Stimulated activated CD8-positive, alpha-beta memory T cell treated with anti-CD3 and anti-CD28 coated beads, Interleukin-15, amount 100 ng/mL, for 1 hour (primary cell): ENCODE measurements around the gene ST3GAL2.
"Not testable (repeated sequence)": the region's sequence is repeated elsewhere in the genome, so short reads cannot be mapped to it uniquely, and the experiment has no call there.

Experiments used
- DNase-seq: peaks from one replicate; pipeline ENCODE4 v3.0.0-alpha.2; 2020; ENCODE audit warnings: low read depth

Gene ST3GAL2

DNA sequence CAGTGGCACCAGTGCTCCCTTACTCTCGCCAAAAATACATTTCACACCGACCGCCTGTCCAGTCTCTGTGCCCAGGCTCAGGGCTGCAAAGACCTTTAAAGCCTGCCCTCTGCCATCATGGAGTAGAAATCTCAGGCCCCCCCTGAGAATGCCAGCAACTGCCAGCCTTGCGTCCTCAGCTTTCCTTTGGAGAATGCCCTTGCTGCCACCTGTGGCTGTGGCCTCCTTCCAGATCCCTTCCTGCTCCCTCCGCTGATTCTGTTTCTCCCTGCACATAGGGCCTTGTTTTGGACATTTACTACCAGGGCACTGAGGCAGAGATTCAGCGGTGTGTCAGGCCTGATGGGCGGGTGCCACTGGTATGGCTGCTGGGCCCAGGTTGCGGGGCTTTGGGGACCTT, 28.7 kb upstream of the ST3GAL2 start:
- DNase-seq = no peak

DNA sequence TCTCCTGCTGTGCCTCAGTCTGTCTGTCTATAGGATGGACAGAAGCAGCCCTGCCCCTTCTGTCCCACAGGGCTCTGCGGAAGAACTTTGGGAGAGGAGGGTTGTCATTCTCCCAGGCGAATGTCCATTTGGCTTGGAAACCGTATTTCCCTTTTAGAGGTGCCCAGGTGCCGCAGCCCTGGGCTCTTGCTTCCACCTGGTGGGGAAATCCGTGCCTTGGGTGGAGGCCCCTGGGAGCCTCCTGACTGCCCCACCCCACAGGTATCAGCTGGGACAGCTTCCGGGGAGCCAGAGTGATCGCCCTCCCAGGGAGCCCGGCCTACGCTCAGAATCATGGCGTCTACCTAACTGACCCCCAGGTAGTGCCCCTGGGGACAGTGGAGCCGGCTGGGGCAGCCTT, 28.2 kb upstream of the ST3GAL2 start:
- DNase-seq = no peak

DNA sequence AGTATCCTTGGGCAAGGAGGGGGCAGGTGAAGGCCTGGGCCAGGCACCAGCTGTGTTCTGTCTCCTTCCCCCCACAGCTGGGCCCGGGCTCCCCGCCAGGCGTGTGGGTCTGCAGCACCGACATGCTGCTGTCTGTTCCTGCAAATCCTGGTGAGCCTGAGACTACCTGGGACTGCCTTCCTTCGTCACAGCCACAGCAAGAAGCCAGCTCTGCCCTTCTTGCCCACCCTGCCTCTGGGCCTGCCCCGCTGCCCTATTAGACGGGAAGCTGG, 27.8 kb upstream of the ST3GAL2 start:
- DNase-seq = no peak

DNA sequence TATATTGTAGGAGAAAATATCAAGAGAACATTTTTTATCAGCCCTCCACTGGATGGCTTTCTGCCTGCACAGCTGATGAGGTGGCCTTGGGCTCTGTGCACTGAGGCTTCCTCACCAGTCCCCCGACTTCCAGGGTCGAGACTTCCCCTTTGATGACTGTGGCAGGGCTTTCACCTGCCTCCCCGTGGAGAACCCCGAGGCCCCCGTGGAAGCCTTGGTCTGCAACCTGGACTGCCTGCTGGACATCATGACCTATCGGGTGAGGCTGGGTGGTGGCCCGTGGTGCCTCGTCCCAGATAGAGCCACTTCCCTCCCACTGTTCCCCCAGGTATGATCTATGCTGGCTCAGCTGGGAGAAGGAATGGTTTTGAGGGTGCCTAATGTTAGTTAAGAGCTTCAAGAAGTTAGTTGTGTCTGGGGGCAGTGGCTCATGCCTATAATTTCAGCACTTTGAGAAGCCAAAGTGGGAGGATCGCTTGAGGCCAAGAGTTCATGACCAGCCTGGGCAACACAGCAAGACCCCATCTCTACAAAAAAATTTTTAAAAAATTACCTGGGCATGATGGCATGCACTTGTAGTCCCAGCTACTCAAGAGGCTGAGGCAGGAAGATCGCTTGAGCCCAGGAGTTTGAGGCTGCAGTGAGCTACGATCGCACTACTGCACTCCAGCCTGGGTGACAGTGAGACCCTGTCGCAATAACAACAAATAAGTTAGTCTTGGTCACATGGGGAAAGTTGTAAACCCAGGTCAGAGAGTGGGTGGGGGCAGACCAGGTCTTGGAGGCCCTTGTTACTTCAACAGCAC, 27.3 kb upstream of the ST3GAL2 start:
- no peak for DNase-seq

DNA sequence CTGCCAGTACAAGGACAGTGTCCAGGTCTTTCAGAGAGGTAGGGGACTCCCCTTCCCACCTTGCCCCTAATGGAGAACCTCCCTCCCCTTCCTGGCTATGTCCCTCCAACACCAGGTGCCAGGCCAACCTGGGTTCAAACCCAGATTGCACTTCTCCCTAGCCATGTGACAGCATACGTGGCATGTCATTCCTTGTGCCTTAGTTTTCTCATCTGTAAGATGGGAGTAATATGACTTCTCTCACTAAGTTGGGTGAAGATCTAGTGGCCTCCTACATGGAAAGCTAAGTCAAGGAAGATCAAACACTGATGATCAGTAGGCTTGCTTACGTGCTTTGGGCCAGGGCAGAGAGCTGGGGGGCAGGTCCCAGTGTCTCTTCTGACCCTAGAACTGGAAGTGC, 24.3 kb upstream of the ST3GAL2 start:
- no peak for DNase-seq

DNA sequence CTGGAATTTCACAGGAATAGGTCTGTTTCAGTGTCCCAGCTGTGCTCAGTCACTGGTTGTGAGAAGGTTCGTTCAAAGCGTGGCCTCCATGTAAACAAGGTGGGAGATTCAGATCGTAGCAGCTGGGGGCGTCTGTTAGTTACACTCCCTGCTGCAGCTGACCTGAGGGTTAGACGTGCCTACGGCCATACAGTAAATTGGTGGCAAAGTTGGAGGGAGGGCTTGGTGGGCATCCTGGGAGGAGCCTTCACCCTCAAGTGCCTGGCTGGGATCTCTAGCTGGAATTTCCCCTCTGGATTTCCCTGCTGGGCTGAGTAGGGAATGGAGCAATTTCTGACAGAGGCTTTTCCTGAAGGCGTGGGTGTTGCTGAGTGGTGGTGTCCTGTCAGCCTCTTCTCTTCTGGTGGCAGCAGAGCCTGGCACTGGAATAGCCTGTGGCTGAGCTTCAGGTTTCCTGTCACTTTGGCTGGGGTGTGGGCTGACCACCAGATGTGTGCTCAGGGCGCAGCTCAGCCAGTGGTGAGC, 21.9 kb upstream of the ST3GAL2 start:
- DNase-seq = no peak

DNA sequence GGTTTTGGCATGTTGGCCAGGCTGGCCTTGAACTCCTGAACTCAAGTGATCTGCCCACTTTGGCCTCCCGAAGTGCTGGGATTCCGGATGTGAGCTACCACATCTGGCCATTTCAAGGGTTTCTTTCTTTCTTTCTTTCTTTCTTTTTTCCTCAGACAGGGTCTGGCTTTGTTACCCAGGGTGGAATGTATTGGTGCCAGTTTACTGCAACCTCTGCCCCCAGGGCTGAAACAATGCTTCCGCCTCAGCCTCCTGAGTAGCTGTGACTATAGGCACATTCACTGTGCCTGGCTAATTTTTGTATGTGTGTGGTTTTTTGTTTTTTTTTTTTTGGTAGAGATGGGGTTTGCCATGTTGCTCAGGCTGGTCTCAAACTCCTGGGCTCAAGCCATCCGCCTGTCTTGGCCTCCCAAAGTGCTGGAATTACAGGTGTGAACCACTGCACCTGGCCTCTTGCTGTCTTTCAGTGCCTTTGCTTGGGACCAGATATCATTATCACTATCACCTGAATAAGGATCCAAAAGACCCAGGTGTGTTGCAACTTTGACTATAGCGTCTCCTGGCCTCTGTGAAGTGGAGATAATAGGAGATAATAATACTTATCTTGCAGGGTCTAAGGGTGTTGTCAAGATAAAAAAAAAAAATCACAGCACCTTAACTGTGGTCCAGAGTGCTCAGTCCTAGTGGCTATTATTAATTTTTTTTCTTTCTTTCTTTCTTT, 18.7 kb upstream of the ST3GAL2 start:
- no peak for DNase-seq

DNA sequence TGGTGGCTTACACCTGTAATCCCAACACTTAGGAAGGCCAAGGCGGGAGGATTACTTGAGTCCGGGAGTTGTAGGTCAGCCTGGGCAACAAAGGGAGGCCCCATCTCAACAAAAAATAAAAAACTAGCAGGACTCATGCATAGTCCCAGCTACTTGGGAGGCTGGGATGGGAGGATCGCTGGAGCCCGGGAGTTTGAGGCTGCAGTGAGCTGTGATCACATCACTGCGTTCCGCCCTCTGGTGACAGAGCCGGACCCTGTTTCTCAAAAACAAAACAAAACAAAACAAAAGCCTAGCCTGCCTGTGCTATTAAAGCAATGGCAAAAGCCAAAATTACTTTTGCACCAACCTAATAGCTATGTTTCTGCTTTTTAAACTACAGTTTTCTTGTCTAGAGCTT, 17.0 kb upstream of the ST3GAL2 start:
- no peak for DNase-seq

DNA sequence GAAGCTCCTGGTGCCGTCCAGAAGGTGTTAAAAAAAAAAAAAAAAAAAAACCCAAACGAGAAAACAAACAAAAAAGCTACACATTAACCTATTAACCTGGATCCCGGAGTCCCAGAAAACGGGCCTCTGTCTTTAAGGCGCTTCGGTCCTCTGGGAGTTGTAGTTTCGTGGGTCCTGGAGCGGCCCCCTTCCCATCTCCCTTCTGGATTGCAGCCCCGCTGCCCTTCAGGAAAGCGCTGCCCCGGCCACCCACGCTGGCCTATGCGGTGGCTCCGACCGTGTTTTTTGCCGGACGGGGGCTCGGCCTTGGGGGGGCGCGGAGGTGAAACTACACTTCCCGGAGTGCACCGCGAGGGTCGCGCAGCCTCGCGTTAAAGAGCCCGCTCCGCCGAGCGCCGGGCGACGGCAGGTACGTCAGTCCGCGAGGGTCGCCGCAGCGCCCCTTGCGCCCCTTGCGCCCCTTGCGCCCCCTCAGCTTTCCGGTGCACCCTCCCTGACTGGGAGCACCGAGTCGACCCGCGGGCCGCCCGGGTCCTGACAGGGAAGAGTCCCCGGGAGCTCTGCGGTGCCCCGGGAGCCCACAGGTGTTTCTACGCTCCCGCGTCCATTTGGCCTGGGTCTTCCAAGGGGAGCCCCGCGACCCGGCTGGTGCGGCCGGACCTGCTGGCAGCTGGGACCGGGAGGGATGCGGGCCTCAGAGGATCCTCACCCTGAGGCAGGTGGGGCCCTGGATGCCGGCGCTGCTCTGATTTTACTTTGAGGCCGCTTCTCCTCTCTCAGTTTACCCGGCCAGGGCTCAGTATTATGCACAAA, 15.5 kb upstream of the ST3GAL2 start, which contains the start of gene FCSK:
Gene FCSK (plus strand): TSS at position 374 of the 813 bp plus-strand sequence. CDS start 8,596 bp downstream, outside the sequence.
- peak; percentile 31 for DNase-seq

DNA sequence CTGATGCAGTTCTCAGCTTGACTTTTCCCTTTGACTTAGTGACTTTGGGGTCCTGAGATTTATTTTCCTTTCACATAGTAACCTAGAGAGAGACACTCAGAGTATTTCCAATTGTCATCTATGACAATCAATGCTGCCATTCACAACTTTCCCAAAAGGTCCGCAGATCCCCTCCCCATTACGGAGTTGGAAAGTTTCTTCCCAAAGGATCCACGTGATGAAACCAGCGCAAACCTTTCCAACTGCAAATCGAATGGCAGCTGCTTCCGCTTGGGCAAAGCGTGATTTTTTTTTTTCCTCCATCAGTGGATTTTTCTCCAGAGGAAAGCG, 15.0 kb upstream of the ST3GAL2 start:
- no peak for DNase-seq

DNA sequence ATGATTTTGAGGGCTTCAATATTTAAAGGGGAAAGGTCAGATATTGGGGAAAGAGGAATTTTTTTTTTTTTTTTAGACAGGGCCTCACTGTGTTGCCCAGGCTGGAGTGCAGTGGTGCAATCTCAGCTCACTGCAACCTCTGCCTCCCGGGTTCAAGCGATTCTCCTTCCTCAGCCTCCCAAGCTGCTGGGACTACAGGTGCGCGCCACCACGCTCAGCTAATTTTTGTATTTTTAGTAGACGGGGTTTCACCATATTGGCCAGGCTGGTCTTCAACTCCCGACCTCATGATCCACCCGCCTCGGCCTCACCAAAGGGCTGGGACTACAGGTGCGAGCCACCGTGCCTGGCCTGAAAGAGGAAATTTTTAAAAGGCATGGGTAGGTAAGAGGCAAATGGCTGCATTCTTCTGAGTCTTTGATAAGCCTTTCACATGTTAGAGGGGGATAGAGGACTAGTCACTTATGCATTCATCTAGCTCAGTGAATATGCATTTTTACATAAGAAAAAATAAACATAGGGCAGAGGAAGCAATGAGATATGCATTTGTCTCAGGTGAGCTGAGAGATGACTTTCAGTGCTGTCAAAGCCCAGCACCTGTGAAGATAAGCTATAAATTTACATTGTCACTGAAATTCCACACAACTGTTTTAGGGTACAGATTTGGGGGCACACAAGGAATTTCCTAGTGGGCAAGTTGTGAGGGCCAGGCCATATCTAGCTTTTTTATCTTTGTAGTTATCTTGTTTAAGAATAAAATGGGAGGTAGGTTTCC, 14.4 kb upstream of the ST3GAL2 start:
- no peak for DNase-seq

DNA sequence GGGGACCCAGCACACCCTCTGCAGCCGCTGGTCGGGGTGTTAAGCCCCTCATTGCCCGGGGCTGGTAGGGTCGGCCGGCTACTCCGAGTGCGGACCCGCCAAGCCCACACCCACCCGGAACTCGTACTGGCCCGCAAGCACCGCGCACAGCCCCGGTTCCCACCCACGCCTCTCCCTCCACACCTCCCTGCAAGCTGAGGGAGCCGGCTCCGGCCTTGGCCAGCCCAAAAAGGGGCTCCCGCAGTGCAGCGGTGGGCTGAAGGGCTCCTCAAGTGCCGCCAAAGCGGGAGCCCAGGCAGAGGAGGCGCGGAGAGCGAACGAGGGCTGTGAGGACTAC, 12.1 kb upstream of the ST3GAL2 start:
- DNase-seq = not testable (repeated sequence)

DNA sequence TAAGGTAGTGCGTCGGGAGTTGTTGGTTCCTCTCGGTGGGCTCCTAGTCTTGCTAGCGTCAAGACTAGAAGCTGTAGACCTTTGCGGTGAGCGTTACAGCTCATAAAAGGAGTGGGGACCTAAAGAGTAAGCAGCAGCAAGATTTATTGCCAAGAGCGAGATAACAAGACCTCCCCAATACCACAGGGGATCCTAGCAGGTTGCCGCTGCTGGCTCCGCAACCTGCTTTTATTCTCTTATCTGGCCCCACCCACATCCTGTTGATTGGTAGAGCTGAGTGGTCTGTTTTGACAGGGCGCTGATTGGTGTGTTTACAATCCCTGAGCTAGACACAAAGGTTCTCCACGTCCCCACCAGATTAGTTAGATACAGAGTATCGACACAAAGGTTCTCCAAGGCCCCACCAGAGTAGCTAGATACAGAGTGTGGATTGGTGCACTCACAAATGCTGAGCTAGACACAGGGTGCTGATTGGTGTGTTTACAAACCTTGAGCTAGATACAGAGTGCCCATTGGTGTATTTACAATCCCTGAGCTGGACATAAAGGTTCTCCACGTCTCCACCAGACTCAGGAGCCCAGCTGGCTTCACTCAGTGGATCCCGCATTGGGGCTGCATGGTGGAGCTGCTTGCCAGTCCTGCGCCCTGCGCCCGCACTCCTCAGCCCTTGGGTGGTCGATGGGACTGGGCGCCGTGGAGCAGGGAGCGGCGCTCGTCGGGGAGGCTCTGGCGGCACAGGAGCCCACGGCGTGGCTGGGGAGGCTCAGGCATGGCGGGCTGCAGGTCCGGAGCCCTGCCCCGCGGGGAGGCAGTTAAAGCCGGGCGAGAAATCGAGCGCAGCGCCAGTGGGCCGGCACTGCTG, 11.5 kb upstream of the ST3GAL2 start:
- DNase-seq = not testable (repeated sequence)

DNA sequence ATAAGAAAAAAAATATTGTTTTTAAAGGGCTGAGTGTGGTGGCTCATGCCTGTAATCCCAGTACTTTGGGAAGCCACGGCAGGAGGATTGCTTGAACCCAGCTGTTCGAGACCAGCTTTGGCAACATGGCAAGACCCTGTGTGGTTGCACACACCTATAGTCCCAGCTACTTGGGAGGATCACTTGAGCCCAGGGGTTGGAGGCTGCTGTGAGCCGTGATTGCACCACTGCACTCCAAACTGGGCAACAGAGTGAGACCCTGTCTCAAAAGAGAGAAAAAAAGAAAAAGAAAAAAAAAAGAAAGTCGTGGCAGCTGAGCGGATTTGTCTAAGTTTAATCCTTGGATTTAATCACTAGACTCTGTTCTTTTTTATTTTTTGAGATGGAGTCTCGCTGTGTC, 9.2 kb upstream of the ST3GAL2 start:
- no peak for DNase-seq

DNA sequence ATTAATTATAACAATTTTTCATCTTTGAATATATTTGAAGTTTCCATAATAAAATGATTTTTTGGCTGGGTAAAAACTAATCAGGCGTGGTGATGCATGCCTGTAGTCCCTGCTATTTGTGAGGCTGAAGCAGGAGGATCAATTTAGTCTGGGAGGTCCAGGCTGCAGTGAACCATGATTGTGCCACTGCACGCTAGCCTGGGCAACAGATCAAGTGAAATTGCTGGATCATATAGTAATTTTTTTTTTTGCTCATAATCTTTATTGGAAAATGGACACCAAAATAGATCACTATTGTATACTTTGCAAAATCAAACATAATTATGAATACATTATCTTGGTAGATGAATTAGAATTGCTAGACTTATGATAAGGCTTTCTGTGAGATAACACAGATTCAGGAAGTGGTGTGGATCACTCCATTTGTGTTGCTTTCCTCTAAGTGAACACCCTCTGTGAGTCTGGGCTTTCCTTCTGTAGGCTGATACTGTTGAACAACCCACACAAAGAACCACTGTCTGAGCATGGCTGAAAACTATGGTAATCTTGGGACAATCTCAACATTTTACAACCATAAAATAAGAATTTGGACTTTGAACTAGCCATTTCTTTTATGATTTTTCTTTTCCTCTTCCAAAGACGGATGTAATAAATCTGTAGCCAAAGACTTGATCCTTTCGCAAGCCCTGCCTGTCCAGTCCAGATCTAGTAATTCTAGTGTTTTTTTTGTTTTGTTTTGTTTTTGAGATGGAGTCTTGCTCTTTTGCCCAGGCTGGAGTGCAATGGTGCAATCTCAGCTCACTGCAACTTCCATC, 5.6 kb upstream of the ST3GAL2 start:
- no peak for DNase-seq

DNA sequence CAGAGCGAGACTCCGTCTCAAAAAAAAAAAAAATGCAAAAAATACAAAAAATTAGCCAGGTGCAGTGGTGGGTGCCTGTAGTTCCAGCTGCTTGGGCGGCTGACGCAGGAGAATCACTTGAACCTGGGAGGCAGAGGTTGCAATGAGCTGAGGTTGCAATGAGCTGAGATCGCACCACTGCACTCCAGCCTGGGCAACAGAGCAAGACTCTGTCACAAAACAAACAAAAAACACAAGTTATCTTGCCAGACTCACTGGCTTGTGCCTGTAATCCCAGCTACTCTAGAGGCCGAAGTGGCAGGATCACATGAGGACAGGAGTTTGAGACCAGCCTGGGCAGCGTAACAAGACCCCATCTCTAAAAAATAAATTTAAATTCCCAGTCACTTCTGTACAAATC, 3.4 kb upstream of the ST3GAL2 start:
- no peak for DNase-seq

DNA sequence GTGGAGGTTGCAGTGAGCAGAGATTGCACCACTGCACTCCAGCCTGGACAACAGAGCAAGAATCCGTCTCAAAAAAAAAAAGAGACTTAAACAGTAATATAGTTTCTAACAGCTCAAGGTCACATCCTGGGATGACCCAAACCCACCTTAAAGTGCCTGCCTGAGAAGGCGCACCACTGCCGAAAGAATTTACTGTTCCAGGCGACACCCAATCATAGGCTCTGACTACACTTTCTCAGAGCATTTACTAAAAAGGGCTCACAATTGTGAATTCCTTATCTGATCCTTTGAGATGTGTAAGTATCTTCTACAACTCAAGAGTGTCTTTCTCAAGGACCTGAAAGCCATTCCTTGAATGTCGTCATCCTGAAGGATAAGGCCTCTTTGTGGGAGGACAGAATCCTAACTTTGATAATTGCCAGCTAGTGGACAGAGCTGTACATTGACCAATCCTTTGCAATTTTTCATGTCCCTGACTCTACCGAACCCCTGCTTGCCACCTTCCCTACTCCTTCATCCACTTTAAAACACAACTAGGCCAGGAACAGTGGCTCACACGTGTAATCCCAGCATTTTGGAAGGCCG, 2.6 kb upstream of the ST3GAL2 start:
- DNase-seq = no peak

DNA sequence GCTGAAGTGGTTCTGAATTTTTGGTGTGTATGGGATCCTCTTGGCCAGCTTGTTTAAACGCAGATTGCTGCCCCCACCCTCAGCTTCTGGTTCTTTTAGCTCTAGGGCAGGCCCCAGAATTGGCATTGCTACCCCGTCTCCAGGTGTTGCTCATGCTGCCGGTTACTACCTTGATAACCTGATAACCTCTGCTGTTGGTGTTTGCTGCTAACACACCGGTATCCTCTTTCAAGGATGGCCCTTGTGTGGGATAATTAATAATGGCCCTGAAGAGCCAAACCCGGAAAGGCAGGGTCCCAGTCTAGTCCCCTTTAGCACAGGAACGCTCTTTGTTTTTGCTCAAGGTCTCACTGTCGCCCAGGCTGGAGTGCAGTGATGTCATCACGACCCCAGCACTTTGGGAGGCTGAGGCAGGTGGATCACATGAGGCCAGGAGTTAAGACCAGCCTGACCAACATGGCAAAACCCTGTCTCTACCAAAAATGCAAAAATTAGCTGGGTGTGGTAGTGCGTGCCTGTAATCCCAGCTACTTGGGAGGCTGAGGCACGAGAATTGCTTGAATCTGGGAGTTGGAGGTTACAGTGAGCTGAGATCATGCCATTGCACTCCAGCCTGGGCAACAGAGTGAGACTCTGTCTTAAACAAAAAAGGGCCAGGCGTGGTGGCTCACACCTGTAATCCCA, 1.3 kb upstream of the ST3GAL2 start:
- DNase-seq = no peak

DNA sequence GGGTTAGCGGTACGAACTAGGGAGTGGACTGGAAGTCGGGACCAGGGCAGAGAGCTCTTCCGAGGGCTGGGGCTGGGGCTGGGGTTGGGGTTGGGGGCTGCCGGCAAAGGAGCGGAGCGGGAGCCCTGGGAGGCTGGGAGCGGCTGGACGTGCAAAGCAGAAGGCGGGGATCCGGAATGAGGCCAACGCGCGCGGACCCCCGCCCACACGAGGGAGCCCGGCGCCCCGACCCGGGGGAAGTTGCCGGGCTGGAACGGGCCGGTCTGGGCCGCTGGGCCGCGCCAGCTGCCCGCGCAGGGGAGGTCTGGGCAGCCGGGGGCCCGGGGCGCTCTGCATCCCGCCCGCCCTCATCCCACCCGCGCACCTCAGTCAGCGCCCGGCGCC, 323 bp downstream of the ST3GAL2 start:
- DNase-seq = no peak
